ENCODE results near the gene AP1B1.

Gene AP1B1

GRCh38 chr22:29338398-29338797 is 50.0 kb downstream of the AP1B1 start:
- DNase-seq (ENCODE audit: low read depth): no peak
- no peak overlapping the region for H3K4me3 ChIP-seq (ENCODE audit: low read depth, low read length)

- no peak for DNase-seq (ENCODE audit: low read depth)
- H3K4me3 ChIP-seq (ENCODE audit: low read depth, low read length): no peak overlapping the region
Measured at GRCh38 chr22:29337631-29338284, 50.6 kb downstream of the AP1B1 start.

GRCh38 chr22:29336751-29337490 is 51.4 kb downstream of the AP1B1 start:
- H3K4me3 ChIP-seq (ENCODE audit: low read depth, low read length): no peak overlapping the region
- no peak for DNase-seq (ENCODE audit: low read depth)

GRCh38 chr22:29335656-29336055 is 52.7 kb downstream of the AP1B1 start:
- H3K4me3 ChIP-seq (ENCODE audit: low read depth, low read length): no peak overlapping the region
- DNase-seq (ENCODE audit: low read depth): no peak

- no peak for DNase-seq (ENCODE audit: low read depth)
- no peak overlapping the region for H3K4me3 ChIP-seq (ENCODE audit: low read depth, low read length)
Measured at GRCh38 chr22:29334696-29335344, 53.5 kb downstream of the AP1B1 start.

GRCh38 chr22:29334148-29334547 is 54.2 kb downstream of the AP1B1 start:
- no peak for DNase-seq (ENCODE audit: low read depth)
- H3K4me3 ChIP-seq (ENCODE audit: low read depth, low read length): no peak overlapping the region

GRCh38 chr22:29332886-29333496 is 55.4 kb downstream of the AP1B1 start:
- DNase-seq (ENCODE audit: low read depth): no peak
- no peak overlapping the region for H3K4me3 ChIP-seq (ENCODE audit: low read depth, low read length)

GRCh38 chr22:29331658-29332300 is 56.6 kb downstream of the AP1B1 start:
- no peak for DNase-seq (ENCODE audit: low read depth)
- H3K4me3 ChIP-seq (ENCODE audit: low read depth, low read length): no peak overlapping the region

- DNase-seq (ENCODE audit: low read depth): no peak
- no peak overlapping the region for H3K4me3 ChIP-seq (ENCODE audit: low read depth, low read length)
Measured at GRCh38 chr22:29331213-29331612, 57.2 kb downstream of the AP1B1 start.

- H3K4me3 ChIP-seq (ENCODE audit: low read depth, low read length): no peak overlapping the region
- peak; percentile 59 for DNase-seq (ENCODE audit: low read depth)
Measured at GRCh38 chr22:29330753-29331152, 57.6 kb downstream of the AP1B1 start.

- no peak for DNase-seq (ENCODE audit: low read depth)
- H3K4me3 ChIP-seq (ENCODE audit: low read depth, low read length): no peak overlapping the region
Measured at GRCh38 chr22:29330291-29330690, 58.1 kb downstream of the AP1B1 start.

- no peak overlapping the region for H3K4me3 ChIP-seq (ENCODE audit: low read depth, low read length)
Measured at GRCh38 chr22:29329581-29329980, 58.8 kb downstream of the AP1B1 start.

GRCh38 chr22:29328566-29329500 is 59.5 kb downstream of the AP1B1 start:
- H3K4me3 ChIP-seq (ENCODE audit: low read depth, low read length): no peak overlapping the region
- no peak for DNase-seq (ENCODE audit: low read depth)

More at GRCh38 chr22:29329581-29329980, 58.8 kb downstream of the AP1B1 start:
- no peak for DNase-seq (ENCODE audit: low read depth)

GRCh38 chr22:29328055-29328454 is 60.3 kb downstream of the AP1B1 start:
- no peak for DNase-seq (ENCODE audit: low read depth)
- no peak overlapping the region for H3K4me3 ChIP-seq (ENCODE audit: low read depth, low read length)

- H3K4me3 ChIP-seq (ENCODE audit: low read depth, low read length): no peak overlapping the region
- no peak for DNase-seq (ENCODE audit: low read depth)
Measured at GRCh38 chr22:29327089-29327764, 61.1 kb downstream of the AP1B1 start.

- no peak for DNase-seq (ENCODE audit: low read depth)
- no peak overlapping the region for H3K4me3 ChIP-seq (ENCODE audit: low read depth, low read length)
Measured at GRCh38 chr22:29326481-29326880, 61.9 kb downstream of the AP1B1 start.

GRCh38 chr22:29325785-29326315 is 62.5 kb downstream of the AP1B1 start:
- no peak for DNase-seq (ENCODE audit: low read depth)
- H3K4me3 ChIP-seq (ENCODE audit: low read depth, low read length): no peak overlapping the region

GRCh38 chr22:29325356-29325755 is 63.0 kb downstream of the AP1B1 start:
- no peak overlapping the region for H3K4me3 ChIP-seq (ENCODE audit: low read depth, low read length)
- DNase-seq (ENCODE audit: low read depth): no peak

All from skeletal muscle cell (primary cell).